ENCODE data around the gene FHIT. TPM values are rescaled to one million over a fixed set of nuclear protein-coding genes. Genes with fewer than 3 reads are reported as not detected.

The FHIT gene
- total and polyA plus RNA-seq, 5 experiments from 2014 or later: 11.7 to 32.3 (median 15.5) TPM

DNA sequence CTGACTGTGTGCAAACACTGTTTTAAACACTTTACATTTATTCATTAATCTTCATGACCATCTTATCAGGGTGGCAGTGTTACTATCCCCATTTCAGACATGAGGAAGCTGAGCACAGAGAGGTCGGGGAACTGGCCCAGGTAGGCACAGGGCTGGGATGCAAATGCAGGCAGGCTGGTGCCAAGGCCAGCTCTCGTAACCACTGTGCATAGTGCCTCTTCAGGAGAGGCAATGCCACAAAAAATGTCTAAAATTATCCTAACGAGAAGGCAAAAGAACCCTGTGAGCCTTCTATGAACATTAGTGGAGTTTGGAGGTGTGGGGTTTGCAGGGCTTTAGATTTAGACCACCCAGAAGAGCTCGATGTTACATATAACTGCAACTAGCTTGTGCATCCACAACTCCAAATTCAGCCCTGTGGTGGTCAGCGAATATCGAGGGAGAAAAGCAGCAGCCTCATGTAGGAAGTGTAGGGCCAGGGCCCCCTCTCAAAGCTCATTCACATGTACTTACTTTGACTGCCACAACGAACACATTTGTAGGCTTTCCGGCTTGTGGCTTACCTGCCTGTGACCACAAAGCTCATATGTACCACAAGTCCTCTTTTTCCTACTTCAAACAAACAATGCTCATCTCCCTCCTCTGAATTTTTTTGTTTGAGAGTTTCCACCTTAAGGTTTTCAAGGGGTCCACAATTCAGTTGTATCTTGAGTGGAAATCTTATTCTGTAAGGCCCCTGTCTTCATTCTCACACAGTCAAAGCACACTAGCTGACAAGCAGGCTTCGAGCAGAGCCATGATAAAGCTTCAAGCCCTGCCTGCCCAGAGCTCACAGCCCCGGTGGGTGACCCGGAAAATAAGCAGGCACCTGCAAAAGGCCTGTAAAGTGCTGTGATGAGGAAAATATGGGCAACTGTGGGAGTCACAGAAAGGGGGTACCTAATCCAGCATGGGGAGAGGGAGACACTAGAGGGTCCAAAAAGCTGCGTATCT lies 1478.5 kb downstream of the FHIT start:
- ATAC-seq: peak; percentile 94 to 97

DNA sequence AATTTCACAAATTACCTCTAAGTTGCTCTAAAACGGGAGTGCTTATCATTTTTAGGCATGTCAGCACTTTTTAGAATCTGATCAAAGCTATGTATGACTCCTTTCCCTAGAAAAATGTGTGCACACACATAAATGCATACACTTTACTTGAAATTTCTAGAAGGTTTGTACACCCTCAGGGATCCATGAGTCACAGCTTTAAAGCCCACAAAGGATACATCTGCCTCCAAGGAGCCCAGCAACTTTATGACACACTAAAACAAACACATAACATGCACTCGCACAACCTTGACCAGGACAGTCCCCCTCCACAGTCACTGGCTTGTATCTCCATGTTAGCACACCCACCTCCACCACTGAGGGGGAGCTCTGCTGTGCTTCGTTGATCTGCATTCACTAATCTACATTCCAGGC lies 1479.5 kb downstream of the FHIT start:
- Mint-ChIP-seq H3K27ac (no peak overlapping the region), H3K27me3 (peaks cover 3 to 50% (median 10%) of the 10 kb centered on the region in 5 donors), H3K36me3 (peaks cover 0 to 3% (median 2%) of the 10 kb centered on the region in 3 donors), H3K4me3 (peak overlapping the region in 6 of 10 donors; percentile 55 to 75 (median 70)), H3K9me3 (no peaks in the 10 kb centered on the region), H3K4me1 (peaks cover 35 to 39% (median 36%) of the 10 kb centered on the region in 4 donors)
- POLR2A ChIA-PET: interaction anchor here (1.6 to 1.8 kb wide), 2 partner anchors 8 to 62 kb away, joined by 3 to 9 read pairs; no protein-coding TSS in a partner anchor
- ATAC-seq (no peak), DNase-seq (peak in 1 of 10 donors; percentile 8)

More for the DNA sequence above, 1478.5 kb downstream of the FHIT start:
- POLR2A ChIA-PET: interaction anchor here (0.7 to 1.8 kb wide), 3 partner anchors 9 to 539 kb away, joined by 3 to 9 read pairs (median 3); no protein-coding TSS in a partner anchor
- Mint-ChIP-seq H3K27me3 (peaks cover 3 to 59% (median 15%) of the 10 kb centered on the region in 5 donors), H3K36me3 (peaks cover 0 to 3% (median 2%) of the 10 kb centered on the region in 3 donors), H3K4me1 (peaks cover 43 to 45% (median 44%) of the 10 kb centered on the region in 4 donors), H3K27ac (peak overlapping the region in 1 of 10 donors; percentile 3), H3K9me3 (no peaks in the 10 kb centered on the region), H3K4me3 (peak overlapping the region; percentile 54 to 75 (median 66))
- peak; percentile 10 to 82 (median 58) for DNase-seq

DNA sequence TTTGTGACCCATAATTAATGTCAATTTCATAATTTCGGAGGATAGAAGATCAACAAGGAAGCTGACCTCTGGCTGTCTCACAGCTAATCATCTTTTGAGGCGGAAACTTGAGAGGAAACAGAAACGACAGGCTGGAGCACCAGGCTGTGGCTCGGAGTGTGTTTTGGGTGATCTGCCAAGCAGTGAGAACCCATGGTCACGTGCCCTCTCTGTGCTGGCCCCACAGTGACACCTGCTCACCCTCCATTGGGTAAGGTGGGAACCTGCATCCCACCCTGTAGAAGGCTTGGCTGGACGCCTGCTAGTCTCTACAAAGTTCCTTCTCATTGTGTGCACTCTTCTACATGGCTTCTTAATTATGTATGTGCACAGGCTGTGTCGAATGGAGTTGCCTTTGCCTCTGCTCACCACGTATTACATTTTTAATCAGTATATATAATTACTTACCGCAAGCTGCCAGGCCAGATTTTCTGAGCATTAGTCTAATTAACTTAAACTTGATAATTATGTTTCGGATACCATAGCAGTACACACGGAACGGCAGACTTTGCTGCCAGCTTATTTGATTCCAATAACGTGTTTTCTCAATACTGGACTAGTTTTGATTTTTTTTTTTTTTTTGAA lies 1482.0 kb downstream of the FHIT start:
- POLR2A ChIA-PET: interaction anchor here (0.7 to 0.9 kb wide), 2 partner anchors 16 to 528 kb away, joined by 3 to 5 read pairs; no protein-coding TSS in a partner anchor
- Mint-ChIP-seq H3K9me3 (no peaks in the 10 kb centered on the region), H3K36me3 (peaks cover 0 to 3% (median 0%) of the 10 kb centered on the region in 3 donors), H3K4me1 (peaks cover 30 to 38% (median 35%) of the 10 kb centered on the region in 4 donors), H3K27ac (no peak overlapping the region), H3K27me3 (peaks cover 3 to 36% (median 9%) of the 10 kb centered on the region in 5 donors), H3K4me3 (no peak overlapping the region)
- ATAC-seq (no peak), DNase-seq (no peak)

DNA sequence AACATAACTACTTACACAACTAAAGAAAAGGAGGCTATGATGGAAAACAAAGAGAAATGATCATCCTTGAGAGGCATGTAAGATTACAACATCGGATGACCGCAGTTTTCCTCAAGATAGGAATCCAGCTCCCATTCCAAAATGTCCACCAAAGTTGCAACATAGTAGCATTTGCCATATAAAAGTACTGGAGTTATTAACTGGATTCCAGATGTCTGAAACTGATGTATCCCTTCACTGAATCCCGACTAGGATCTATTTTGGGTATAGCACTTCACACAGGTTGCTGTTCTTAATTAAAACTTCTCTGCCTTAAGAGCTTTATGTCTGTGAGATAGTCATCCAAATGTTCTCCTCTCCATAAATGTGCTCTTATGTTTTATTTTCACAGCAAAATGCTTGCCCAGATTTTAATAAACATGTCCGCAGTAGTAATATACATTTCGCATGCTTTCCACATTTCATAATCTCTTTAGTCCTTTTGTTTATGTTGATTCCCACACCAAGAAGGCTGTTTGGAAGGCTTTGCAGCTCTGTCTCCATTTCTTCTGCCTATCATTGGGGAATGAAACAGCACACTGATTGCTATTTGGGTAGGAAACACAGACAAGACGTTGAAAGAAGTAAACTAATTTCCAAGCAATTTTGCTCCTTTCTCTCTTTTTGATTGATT lies 1484.9 kb downstream of the FHIT start:
- Mint-ChIP-seq H3K9me3 (no peaks in the 10 kb centered on the region), H3K4me3 (no peak overlapping the region), H3K27me3 (peaks cover 3 to 25% (median 6%) of the 10 kb centered on the region in 5 donors), H3K4me1 (peaks cover 3 to 22% (median 12%) of the 10 kb centered on the region in 4 donors), H3K27ac (no peak overlapping the region), H3K36me3 (peaks cover 0 to 3% (median 0%) of the 10 kb centered on the region in 3 donors)
- POLR2A ChIA-PET: interaction anchor here (0.6 kb wide), 1 partner anchor 119 kb away, joined by 7 read pairs; no protein-coding TSS in a partner anchor
- ATAC-seq: no peak
- DNase-seq: no peak

DNA sequence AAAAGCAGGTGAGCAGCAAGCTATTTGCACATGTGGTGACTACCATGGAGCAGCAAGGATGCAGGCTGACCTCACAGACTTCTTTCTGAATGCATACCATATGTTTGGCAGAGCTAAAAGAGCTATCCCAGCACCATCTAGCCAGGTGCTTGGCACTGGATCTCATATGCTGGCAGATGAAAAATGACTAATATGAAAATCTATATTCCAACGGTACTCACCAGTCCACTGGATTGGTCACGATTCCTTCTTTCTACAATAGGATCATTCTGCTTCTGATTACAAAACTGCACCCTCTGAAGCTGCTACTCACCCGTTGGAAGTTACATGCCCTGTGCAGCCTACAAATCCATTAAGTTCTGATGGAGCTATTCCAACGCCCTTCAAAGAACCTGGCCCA lies 1487.1 kb downstream of the FHIT start:
- H3K36me3 Mint-ChIP-seq: peaks cover 0 to 3% (median 0%) of the 10 kb centered on the region in 3 donors
- ATAC-seq (no peak), DNase-seq (no peak)
- peaks cover 0 to 12% (median 0%) of the 10 kb centered on the region in 5 donors for H3K27me3 Mint-ChIP-seq
- no peaks in the 10 kb centered on the region for H3K9me3 Mint-ChIP-seq
- no peak overlapping the region for H3K27ac Mint-ChIP-seq
- H3K4me1 Mint-ChIP-seq: peaks cover 8 to 29% (median 20%) of the 10 kb centered on the region in 4 donors
- H3K4me3 Mint-ChIP-seq: no peak overlapping the region
- POLR2A ChIA-PET: interaction anchor here (1.0 kb wide), 1 partner anchor 9 kb away, joined by 3 read pairs; no protein-coding TSS in a partner anchor

DNA sequence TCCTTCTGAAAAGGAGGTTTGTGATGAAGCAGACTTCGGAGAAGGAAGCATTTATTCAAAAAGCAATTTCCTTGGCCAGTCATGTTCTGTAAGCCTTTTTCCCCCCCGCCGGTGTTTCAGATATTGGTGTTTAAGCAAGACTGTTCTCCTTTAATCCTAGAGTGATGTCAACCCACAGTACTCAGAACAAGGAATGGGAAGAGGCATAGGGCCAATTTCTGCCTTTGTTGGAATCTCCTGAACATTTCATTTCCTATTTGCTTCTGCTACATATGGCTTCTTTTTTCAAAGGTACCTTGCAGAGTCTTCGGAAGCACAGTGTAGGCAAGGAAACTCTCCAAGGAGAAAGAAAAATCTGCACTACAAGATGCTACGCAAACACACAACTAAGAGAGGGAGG lies 1488.3 kb downstream of the FHIT start:
- ATAC-seq (no peak), DNase-seq (no peak)
- peaks cover 14 to 35% (median 27%) of the 10 kb centered on the region in 4 donors for H3K4me1 Mint-ChIP-seq
- H3K27ac Mint-ChIP-seq: peak overlapping the region in 1 of 10 donors; percentile 26
- H3K9me3 Mint-ChIP-seq: no peaks in the 10 kb centered on the region
- no peak overlapping the region for H3K4me3 Mint-ChIP-seq
- peaks cover 0 to 2% (median 0%) of the 10 kb centered on the region in 5 donors for H3K27me3 Mint-ChIP-seq
- POLR2A ChIA-PET: no interaction called here
- H3K36me3 Mint-ChIP-seq: no peaks in the 10 kb centered on the region

DNA sequence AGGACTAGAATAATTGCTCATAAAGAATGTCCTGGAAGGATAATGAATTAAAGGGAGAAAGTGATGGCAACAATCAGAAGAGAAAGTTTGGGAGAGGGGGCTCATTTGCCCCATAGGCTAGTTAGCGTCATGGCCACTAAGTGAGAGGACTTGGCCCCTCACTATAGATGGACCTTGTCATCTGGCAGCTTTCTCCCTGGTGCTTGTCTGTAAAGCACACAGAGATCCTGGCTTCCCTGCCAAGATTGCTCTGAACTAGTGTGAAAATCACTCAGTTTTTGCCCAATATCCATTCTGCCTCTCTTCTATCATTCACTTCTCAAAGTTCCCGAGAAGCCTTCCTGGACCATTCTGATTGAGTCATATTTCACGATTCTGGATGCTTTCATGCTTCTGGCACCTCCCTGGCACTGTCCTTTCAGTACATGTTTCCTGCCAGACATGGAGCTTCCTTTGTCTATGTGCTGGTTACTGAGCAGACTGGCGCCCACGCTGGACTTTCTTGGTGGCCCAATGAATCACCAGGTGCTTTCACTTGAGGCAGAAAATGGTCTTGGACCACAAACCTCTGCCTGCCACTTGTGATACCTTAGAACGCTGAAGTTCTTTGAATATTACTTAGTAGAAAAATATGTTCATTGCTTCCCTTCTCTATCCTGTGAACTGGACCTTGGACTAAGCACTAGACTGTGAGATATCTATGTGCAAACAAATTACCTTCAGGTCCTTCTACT lies 1491.8 kb downstream of the FHIT start:
- Mint-ChIP-seq H3K4me1 (peaks cover 34 to 56% (median 43%) of the 10 kb centered on the region in 4 donors), H3K4me3 (no peak overlapping the region), H3K27me3 (peaks cover 0 to 20% (median 2%) of the 10 kb centered on the region in 5 donors), H3K36me3 (peaks cover 0 to 4% (median 0%) of the 10 kb centered on the region in 3 donors), H3K27ac (peak overlapping the region in 1 of 10 donors; percentile 28), H3K9me3 (no peaks in the 10 kb centered on the region)
- POLR2A ChIA-PET: no interaction called here
- DNase-seq (no peak), ATAC-seq (no peak)

DNA sequence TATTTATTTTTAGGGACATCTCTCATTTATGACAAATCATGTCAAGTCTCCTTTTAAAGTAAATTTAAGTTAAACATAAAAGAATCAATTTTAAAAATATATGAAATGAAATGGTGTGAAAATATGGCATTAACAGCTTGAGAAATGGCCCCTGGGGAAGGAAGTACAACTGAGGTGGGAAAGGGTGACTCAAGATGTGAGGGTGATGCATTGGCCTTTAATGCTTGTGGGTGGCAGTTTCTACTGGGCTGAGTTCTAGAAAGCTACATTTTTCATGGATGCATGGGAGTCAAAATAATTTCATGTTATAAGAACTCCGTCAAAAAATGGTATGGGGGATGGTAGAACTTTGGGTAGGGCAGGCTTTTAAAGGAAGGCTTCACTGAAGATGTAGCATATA lies 1492.6 kb downstream of the FHIT start:
- H3K9me3 Mint-ChIP-seq: no peaks in the 10 kb centered on the region
- DNase-seq (no peak), ATAC-seq (no peak)
- peaks cover 0 to 20% (median 2%) of the 10 kb centered on the region in 5 donors for H3K27me3 Mint-ChIP-seq
- H3K4me1 Mint-ChIP-seq: peaks cover 39 to 62% (median 51%) of the 10 kb centered on the region in 4 donors
- POLR2A ChIA-PET: no interaction called here
- H3K27ac Mint-ChIP-seq: peak overlapping the region in 2 of 10 donors; percentile 3 to 28
- H3K4me3 Mint-ChIP-seq: peak overlapping the region in 1 of 10 donors; percentile 31
- H3K36me3 Mint-ChIP-seq: peaks cover 0 to 4% (median 0%) of the 10 kb centered on the region in 3 donors

DNA sequence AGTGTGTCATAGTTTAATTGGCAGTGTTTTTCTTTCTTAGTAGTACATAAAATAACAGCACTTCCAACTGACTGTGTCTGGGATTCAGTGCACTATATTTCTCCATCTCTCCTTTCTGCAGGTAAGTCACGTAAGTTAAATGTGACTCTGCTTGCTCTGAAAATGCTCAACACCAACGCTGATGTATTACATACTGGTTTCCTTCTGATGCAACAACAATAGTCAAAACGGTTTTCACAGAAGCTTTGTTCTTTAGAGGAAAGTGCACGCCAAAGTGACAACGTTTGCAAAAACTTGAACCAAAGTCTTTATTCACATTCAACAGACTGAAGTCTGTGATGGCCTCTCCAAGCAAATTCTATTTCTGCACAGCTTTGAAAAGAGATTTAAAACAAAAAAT lies 1494.3 kb downstream of the FHIT start:
- no peak for ATAC-seq
- H3K27ac Mint-ChIP-seq: no peak overlapping the region
- peaks cover 0 to 2% (median 0%) of the 10 kb centered on the region in 9 donors for H3K9me3 Mint-ChIP-seq
- peaks cover 0 to 20% (median 2%) of the 10 kb centered on the region in 5 donors for H3K27me3 Mint-ChIP-seq
- peaks cover 0 to 11% (median 4%) of the 10 kb centered on the region in 3 donors for H3K36me3 Mint-ChIP-seq
- POLR2A ChIA-PET: interaction anchor here (0.6 kb wide), 1 partner anchor 100 kb away, joined by 3 read pairs; no protein-coding TSS in a partner anchor
- peak overlapping the region in 1 of 10 donors; percentile 8 for H3K4me3 Mint-ChIP-seq
- H3K4me1 Mint-ChIP-seq: peaks cover 41 to 71% (median 64%) of the 10 kb centered on the region in 4 donors
- no peak for DNase-seq

DNA sequence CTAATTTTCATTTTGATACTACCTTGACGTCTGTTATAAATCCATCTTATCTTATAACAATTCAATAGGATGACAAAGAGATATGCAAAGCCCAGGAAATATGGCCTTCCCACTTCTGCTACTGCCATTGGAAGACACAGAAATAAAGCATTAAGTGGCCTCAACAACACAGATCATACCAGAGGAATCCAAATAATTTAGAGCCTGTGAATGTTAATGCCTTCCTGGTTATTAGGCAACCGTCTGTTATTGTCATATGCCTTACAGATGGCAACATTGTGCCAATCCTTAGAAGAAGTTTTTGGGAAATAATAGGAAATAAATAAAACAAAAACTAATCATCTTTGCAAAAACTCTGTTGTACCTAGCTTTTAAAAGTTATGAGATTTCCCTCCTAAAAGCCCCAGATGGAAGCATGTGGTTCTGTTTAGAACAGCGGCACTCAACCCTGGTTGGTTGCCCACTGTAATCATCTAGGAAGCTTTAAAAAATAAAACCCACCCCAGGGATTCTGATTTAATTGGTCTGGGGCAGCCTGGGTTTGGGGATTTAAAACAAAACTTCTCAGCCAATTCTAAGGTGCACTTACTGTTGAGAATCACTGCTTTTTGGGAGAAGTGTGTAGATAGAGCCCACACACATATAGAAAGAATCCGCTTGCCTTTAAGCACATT lies 1496.7 kb downstream of the FHIT start:
- DNase-seq (no peak), ATAC-seq (no peak)
- Mint-ChIP-seq H3K27me3 (peaks cover 0 to 20% (median 2%) of the 10 kb centered on the region in 5 donors), H3K36me3 (peaks cover 6 to 26% (median 19%) of the 10 kb centered on the region in 3 donors), H3K9me3 (peaks cover 0 to 2% (median 0%) of the 10 kb centered on the region in 9 donors), H3K4me1 (peaks cover 39 to 63% (median 56%) of the 10 kb centered on the region in 4 donors), H3K4me3 (peak overlapping the region in 7 of 10 donors; percentile 5 to 76 (median 68)), H3K27ac (peak overlapping the region in 2 of 10 donors; percentile 2)
- POLR2A ChIA-PET: no interaction called here

Measured in naive thymus-derived CD8-positive, alpha-beta T cell (primary cell).